SKM-1 (cell line): Measurements from ENCODE around the gene PCDHB13.
"Not testable (repeated sequence)": the region's sequence is repeated elsewhere in the genome, so short reads cannot be mapped to it uniquely, and the experiment has no call there.

Experiments
- DNase-seq: peaks from one replicate; lab custom pipeline; 2025; ENCODE audit not compliant: unreplicated experiment; lab: John Stamatoyannopoulos, UW

PCDHB13 gene

GRCh38 chr5:141213656-141214339, at the start of gene PCDHB13:
Gene PCDHB13 (plus strand): TSS chr5:141213919. CDS start chr5:141214124, 205 bp downstream.
- DNase-seq = not testable (repeated sequence)

- DNase-seq = no peak
Observed at GRCh38 chr5:141172381-141173204, 41.1 kb upstream of the PCDHB13 start, which contains the start of gene PCDHB7. Gene PCDHB7 (plus strand): TSS chr5:141172644. CDS start chr5:141172836, 192 bp downstream.

DNA sequence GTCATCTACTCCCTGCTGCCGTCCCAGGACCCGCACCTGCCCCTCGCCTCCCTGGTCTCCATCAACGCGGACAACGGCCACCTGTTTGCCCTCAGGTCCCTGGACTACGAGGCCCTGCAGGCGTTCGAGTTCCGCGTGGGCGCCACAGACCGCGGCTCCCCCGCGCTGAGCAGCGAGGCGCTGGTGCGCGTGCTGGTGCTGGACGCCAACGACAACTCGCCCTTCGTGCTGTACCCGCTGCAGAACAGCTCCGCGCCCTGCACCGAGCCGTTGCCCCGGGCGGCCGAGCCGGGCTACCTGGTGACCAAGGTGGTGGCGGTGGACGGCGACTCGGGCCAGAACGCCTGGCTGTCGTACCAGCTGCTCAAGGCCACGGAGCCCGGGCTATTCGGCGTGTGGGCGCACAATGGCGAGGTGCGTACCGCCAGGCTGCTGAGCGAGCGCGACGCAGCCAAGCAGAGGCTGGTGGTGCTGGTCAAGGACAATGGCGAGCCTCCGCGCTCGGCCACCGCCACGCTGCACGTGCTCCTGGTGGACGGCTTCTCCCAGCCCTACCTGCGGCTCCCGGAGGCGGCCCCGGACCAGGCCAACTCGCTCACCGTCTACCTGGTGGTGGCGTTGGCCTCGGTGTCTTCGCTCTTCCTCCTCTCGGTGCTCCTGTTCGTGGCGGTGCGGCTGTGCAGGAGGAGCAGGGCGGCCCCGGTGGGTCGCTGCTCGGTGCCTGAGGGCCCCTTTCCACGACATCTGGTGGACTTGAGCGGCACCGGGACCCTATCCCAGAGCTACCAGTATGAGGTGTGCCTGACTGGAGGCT, 39.2 kb upstream of the PCDHB13 start:
- not testable (repeated sequence) for DNase-seq

DNA sequence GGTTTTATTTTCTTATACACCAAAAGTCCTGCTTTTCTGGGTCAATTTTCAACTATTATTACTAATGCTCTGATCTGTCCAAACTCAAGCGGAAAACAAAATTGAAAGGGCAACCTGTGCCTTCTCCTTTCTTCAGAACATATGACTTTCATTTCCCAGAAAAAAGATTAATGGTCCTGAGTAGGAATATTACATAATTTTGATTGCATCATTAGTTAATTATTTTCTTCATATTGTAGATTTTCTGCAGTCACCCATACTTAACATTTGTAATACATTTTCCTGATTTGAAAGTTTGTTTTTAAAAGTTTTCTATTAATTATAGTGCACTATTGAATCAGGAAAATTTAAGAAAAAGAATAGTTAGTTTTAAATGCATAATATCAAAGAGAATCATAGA, 37.8 kb upstream of the PCDHB13 start:
- DNase-seq = no peak

- DNase-seq = not testable (repeated sequence)
Observed at GRCh38 chr5:141177577-141178191, 36.0 kb upstream of the PCDHB13 start, which contains the start of gene PCDHB8. Gene PCDHB8 (plus strand): TSS chr5:141177790. CDS start chr5:141178035, 245 bp downstream.

DNA sequence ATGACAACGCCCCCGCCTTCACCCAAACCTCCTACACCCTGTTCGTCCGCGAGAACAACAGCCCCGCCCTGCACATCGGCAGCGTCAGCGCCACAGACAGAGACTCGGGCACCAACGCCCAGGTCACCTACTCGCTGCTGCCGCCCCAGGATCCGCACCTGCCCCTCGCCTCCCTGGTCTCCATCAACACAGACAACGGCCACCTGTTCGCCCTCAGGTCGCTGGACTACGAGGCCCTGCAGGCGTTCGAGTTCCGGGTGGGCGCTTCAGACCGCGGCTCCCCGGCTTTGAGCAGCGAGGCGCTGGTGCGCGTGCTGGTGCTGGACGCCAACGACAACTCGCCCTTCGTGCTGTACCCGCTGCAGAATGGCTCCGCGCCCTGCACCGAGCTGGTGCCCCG, 34.3 kb upstream of the PCDHB13 start:
- not testable (repeated sequence) for DNase-seq

DNA sequence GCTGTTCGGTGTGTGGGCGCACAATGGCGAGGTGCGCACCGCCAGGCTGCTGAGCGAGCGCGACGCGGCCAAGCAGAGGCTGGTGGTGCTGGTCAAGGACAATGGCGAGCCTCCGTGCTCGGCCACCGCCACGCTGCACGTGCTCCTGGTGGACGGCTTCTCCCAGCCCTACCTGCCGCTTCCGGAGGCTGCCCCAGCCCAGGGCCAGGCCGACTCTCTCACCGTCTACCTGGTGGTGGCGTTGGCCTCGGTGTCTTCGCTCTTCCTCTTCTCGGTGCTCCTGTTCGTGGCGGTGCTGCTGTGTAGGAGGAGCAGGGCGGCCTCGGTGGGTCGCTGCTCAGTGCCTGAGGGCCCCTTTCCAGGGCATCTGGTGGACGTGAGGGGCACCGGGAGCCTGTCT, 33.8 kb upstream of the PCDHB13 start:
- DNase-seq = not testable (repeated sequence)

- no peak for DNase-seq
Observed at GRCh38 chr5:141180313-141180712, 33.4 kb upstream of the PCDHB13 start.

DNA sequence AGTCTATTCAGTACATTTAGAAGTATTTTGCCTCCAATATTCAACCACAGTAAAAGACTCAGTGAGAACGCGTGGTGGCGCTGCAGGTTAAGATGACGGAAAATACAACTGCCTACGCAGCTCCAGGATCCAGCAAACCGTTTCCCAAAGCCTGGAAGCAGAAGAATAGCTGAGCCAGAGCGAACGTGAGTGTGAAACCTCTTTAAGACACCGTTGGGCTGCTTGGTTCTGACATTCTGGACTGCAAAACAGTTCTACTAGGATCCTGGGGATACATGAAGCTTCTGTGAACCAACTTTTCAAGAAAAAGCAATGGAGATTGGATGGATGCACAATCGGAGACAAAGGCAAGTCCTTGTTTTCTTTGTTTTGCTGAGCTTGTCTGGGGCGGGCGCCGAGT, 31.5 kb upstream of the PCDHB13 start, which contains the start of gene PCDHB16:
Gene PCDHB16 (plus strand): TSS at position 140 of the 400 bp plus-strand sequence. CDS start 173 bp downstream, at position 313.
- DNase-seq = no peak

GRCh38 chr5:141184117-141184855, 29.4 kb upstream of the PCDHB13 start:
- DNase-seq = not testable (repeated sequence)

- DNase-seq = no peak
Observed at GRCh38 chr5:141186897-141187512, 26.7 kb upstream of the PCDHB13 start, which contains the start of gene PCDHB9. Gene PCDHB9 (plus strand): TSS chr5:141187161. CDS start chr5:141187319, 158 bp downstream.

DNA sequence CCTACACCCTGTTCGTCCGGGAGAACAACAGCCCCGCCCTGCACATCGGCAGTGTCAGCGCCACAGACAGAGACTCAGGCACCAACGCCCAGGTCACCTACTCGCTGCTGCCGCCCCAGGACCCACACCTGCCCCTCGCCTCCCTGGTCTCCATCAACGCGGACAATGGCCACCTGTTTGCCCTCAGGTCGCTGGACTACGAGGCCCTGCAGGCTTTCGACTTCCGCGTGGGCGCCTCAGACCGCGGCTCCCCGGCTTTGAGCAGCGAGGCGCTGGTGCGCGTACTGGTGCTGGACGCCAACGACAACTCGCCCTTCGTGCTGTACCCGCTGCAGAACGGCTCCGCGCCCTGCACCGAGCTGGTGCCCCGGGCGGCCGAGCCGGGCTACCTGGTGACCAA, 25.0 kb upstream of the PCDHB13 start:
- not testable (repeated sequence) for DNase-seq

GRCh38 chr5:141189131-141189530, 24.6 kb upstream of the PCDHB13 start:
- DNase-seq = not testable (repeated sequence)

DNA sequence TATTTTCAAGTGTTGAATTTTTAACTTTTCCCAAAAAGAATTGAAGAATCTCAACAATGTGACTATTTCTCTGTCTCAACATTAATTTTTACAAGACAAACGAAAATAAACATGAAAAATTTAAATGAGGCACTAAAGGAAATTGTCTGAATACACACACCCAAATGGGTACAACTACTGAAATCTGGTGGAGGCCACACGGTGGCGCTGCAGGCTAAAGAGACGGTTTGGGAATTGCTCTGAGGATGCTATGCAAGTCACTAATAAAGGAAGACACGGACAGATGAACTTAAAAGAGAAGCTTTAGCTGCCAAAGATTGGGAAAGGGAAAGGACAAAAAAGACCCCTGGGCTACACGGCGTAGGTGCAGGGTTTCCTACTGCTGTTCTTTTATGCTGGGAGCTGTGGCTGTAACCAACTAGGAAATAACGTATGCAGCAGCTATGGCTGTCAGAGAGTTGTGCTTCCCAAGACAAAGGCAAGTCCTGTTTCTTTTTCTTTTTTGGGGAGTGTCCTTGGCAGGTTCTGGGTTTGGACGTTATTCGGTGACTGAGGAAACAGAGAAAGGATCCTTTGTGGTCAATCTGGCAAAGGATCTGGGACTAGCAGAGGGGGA, 21.5 kb upstream of the PCDHB13 start, which contains the start of gene PCDHB10:
Gene PCDHB10 (plus strand): TSS at position 244 of the 616 bp plus-strand sequence. CDS start 200 bp downstream, at position 444.
- DNase-seq = peak; percentile 7

DNA sequence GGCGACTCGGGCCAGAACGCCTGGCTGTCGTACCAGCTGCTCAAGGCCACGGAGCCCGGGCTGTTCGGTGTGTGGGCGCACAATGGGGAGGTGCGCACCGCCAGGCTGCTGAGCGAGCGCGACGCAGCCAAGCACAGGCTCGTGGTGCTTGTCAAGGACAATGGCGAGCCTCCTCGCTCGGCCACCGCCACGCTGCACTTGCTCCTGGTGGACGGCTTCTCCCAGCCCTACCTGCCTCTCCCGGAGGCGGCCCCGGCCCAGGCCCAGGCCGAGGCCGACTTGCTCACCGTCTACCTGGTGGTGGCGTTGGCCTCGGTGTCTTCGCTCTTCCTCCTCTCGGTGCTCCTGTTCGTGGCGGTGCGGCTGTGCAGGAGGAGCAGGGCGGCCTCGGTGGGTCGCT, 19.4 kb upstream of the PCDHB13 start:
- not testable (repeated sequence) for DNase-seq

DNA sequence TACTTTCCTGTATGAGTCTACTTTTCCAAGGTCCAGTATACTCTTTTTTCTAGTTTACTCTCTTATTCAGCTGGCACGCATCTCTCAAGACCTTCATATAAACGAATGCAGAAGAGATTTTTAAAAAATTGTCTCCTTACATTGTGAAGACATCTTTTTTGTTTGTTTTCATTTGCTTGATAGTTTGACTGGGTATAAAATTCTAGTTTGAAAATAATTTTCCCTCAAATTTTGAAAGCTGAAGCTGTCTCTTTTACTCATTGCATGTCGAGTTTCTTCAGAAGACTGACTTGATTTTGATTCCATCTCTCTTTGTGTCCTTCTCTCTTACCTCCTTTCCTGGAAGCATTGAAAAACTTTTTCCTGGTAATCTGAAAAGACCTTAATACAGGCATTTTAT, 17.4 kb upstream of the PCDHB13 start:
- no peak for DNase-seq

DNA sequence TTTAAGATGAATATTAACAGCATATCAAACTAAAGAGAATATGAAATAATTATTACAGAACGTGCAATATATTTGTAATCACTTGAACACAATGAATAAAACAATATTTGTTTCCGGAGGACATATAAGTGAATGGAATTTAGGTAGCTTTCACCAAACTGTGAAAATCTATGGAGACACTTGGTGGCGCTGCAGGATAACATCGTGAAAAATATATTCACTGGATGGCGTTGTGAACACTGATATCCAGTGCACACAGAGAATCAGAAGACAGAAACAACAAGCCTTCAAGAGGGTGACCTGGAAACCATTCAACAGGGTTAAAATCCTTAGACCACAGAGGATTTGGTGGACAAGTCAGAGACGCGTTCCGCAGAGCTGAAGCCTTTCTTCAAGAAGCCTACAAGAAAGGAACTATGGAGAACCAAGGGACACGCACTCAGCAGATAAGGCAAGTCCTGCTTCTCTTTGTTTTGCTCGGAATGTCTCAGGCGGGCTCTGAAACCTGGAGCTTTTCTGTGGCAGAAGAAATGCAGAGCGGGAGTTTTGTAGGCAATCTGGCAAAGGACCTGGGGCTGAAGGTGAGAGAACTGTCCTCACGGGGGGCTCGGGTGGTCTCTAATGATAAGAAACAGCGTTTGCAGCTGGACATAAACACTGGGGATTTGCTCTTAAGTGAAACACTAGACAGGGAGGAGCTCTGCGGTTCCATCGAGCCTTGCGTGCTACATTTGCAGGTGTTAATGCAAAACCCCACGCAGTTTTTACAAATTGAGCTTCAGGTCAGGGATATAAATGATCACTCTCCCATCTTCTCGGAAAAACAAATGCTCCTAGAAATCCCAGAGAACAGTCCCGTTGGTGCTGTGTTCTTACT, 14.1 kb upstream of the PCDHB13 start, which contains the start of gene PCDHB11:
Gene PCDHB11 (plus strand): TSS at position 269 of the 877 bp plus-strand sequence. CDS start 148 bp downstream, at position 417.
- DNase-seq = no peak
